GM19468 (cell line): ENCODE measurements around the gene FCGR3A.
A peak's percentile ranks its signal among the peaks of the same experiment; 100 is the strongest.
"Not testable (repeated sequence)": the region's sequence is repeated elsewhere in the genome, so short reads cannot be mapped to it uniquely, and the experiment has no call there.

ENCODE experiments used
- ATAC-seq: cut with Tn5 transposase; IDR thresholded peaks from one replicate; pipeline ENCODE4 v1.9.1; 2021; ENCODE audit warnings: mild to moderate bottlenecking, moderate library complexity, moderate number of reproducible peaks; ENCODE audit not compliant: unreplicated experiment; ENCODE audit errors: extremely low read depth

The FCGR3A gene

DNA sequence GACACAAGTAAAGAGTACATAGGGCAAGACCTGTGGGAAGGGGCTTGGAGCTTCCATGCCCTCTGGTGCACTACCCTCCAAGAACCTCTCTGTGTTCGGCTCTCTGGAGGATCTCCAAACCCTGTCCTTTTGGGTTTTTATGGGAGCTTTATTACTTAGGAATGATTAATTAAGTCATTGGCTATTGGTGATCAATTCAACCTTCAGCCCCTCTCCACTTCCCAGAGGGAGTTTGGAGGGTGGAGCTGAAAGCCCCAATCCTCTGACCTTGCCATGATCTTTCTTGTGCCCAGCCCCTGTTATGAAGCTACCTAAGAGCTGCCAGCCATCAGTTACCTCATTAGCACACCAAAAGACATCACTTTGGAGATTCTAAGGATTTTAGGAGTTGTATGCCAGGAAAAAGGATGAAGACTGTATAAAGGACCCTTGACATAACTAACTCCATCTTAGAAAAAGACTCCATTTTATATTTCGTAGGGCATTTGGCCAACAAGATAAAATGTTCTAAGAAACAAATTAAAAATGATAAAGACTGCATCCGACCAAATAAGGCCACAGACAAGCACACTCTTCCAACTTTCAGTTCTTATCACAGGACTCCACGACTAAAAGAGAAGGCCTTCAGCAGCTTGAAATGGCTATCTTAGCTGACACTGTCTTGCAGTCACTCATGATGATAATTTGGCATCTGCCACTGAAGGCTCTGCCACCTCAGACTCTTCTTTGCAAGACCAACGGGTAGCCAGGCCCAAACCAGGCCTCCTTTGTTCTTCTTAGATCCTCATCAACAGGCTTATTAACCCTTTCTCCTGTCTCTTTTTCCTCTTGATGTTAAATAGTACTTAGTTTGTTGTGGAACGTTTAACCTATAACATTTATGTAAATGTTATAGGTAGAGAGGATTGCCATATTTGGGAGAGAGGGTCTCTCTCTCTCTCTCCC is 8.2 kb upstream of the FCGR3A start:
- ATAC-seq, result not testable (repeated sequence)

- not testable (repeated sequence) for ATAC-seq
Observed at GRCh38 chr1:161556990-161557389, 7.4 kb upstream of the FCGR3A start.

DNA sequence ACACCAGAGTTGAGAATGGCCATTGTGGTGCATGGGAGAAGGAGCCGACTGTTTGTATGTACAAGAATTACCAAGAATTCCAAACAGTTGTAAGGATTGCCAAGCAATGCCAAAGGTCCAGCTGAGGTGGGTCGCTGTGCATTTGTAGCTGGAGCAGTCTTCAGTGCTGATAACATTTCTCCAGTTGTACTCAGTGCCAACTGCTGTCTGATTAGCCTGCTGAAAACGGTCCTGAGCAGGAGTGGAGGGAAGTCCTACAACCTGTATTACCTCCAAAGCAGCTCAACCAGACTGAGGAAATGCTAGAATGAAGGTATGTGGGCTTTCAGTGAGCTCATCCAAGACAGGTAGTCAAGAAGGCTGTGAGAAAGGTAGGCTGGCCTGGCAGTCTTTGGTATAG is 6.5 kb upstream of the FCGR3A start:
- ATAC-seq, result not testable (repeated sequence)

GRCh38 chr1:161554815-161555417 is 5.3 kb upstream of the FCGR3A start:
- ATAC-seq, result not testable (repeated sequence)

- ATAC-seq, result not testable (repeated sequence)
Observed at GRCh38 chr1:161554340-161554739, 4.7 kb upstream of the FCGR3A start.

DNA sequence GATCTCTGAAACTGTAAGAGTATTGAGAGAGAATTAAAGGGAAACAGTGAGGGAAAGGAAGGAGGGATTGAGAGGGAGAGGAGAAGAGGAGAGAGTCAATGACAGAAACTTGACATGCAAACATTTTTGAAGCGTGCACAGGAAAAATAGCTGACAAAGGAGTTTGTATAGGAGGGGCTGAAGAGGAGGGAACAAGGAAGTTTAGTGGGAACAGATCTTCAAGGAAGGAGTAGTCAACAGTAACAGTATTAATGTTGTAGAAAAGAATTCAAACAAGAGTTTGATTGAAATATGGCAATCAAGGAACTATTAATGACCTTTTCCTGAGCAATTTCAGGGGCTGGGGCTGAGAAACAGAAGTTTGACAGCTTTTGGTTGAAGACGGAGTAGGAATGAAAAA is 4.0 kb upstream of the FCGR3A start:
- ATAC-seq, result not testable (repeated sequence)

DNA sequence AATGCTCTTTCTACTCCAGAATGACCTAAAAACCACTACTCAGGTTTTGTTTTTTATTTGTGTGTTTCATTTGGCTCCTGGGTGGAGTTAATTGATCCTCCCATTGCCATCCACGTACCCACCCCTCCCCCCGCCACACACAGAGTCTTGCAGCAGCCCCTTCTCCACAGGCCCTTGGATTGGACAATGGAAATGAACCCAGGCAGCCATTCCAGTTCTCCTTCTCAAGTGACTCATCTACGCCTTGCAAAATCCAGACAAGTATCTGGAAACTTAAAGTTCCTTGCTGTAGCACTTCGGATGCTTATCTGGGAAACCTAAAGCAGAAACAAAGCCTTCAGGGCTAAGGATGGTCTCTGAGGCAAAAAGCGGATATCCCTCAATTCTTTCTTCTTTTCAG is 1.3 kb upstream of the FCGR3A start:
- not testable (repeated sequence) for ATAC-seq

DNA sequence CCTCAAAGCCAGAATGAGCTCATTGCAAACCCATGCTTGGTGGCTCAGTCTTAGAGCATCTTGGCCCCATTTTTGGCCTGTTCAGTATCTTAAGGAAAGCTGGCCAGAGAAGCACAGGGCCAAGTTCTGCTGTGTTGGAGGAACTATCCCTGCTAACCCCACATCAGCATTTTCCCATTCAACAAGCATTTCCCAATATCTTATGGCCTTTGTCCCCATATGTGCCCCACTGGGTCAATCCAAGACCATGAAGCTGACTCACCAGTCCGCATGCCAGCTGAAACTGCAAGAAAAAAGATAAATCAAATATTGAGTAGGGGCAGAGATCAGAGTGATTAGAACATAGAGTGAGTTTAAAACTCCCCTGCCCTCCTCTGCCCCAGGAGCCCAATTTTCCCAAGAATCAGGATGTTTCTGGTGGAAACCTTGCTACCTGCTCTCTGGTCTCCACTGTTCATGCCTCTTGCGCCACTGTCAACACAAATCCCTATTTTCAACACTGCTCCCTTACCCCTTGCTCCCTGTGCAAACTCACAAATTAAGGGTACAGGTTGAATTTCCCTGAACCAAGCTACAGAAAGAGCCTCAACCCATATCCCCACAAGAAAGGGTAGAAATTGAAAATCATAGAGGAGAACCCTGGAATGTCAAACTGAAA is 740 bp downstream of the FCGR3A start:
- ATAC-seq, result not testable (repeated sequence)

GRCh38 chr1:161547995-161548741 is 1.4 kb downstream of the FCGR3A start:
- ATAC-seq, result not testable (repeated sequence)

GRCh38 chr1:161545005-161545731 is 4.5 kb downstream of the FCGR3A start:
- ATAC-seq, result not testable (repeated sequence)

DNA sequence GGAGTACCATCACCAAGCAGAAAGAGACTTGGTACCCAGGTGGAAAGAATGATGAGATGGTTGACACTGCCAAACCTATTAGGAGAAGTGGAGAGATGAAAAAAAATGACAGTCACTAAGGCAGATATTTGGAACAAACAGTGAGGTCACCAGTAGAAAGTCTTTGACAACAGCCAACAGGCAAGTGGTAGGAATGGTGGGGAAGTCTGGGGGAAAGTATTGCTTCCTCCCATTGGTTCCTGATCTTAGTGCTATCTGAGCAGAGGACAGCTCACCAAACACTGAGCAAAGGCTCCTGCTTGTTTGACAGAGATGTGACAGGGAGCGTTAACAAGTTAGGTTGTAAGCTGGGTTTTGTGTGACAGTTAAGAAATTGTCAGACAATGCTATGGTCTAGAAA is 6.5 kb downstream of the FCGR3A start:
- not testable (repeated sequence) for ATAC-seq

DNA sequence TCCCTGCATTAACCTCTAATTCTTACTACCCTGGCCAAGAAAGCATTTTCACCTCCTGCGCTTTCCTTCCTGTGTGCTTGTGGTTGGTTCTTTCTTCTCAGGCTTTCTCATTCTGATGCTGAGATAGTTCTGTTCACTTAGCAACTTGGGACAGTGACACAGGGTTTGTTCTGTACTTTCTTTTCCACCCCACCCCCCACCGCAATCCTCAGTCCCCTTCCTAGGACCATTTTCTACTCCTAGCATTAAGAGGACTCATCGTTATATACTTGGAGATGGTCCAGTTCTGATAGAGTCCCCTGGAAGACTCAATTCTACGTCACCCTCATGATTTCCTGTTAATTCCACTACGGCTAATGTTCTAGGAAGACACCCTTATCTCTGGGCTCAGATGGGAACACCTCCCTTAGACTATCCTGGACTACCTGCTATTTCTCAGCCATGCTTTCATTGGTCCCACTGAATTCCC is 7.5 kb downstream of the FCGR3A start:
- ATAC-seq, result peak; percentile 48

GRCh38 chr1:161540570-161540960 is 9.1 kb downstream of the FCGR3A start:
- not testable (repeated sequence) for ATAC-seq

DNA sequence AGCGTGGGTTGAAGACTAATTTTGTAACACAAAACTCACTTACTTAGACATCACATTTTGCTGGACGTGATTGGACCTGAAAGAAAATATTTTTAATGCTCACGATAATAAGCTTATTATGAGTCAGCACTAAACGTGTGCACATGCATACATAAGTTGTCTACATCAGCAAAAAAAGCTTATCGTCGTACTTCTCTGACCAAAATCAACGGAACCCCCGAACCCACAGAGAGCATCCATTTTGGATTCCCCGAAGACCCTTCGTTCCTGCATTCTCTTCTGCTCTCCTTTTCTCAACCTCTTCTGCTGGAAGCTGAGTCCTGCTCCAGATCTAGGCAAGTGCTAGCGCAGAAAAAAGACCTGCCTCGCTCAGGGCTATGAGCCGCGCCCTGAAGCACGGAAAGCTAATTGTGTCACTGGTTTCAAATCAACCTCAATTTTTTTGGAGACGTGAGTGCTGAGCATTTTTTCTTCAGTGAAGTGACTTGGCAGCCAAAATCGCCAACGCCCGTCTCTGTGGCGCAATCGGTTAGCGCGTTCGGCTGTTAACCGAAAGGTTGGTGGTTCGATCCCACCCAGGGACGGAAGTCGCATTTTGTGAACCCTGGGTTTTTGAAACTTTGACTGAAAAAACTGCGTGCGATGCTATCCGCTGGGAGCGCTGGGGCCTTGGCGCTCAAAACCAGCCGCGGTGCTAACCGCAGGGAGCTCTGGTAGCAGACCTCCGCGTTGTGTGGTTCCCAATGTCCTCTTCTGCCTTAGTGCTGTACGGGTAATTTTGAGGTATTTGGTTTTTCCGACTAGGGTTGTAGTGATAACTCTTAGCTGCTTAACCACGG is 9.7 kb downstream of the FCGR3A start:
- ATAC-seq, result peak; percentile 40

- not testable (repeated sequence) for ATAC-seq
Observed at GRCh38 chr1:161538925-161539479, 10.6 kb downstream of the FCGR3A start.

- not testable (repeated sequence) for ATAC-seq
Observed at GRCh38 chr1:161537068-161537669, 12.4 kb downstream of the FCGR3A start.

- ATAC-seq, result not testable (repeated sequence)
Observed at GRCh38 chr1:161532644-161533567, 16.7 kb downstream of the FCGR3A start.
